Suppressor macrophage treated with lipopolysaccharide for 4 hours (primary cell): Measurements from ENCODE around the gene MEST.
"Not testable (repeated sequence)": the region's sequence is repeated elsewhere in the genome, so short reads cannot be mapped to it uniquely, and the experiment has no call there.

Source experiments
- DNase-seq: peaks from one replicate; pipeline ENCODE4 v3.0.0-alpha.2; 2020

MEST gene

GRCh38 chr7:130527752-130528355, 36.0 kb downstream of the MEST start:
- DNase-seq: not testable (repeated sequence)

GRCh38 chr7:130529417-130529816, 37.5 kb downstream of the MEST start:
- DNase-seq: no peak

- not testable (repeated sequence) for DNase-seq
Measured at GRCh38 chr7:130537894-130538293, 46.0 kb downstream of the MEST start.

- not testable (repeated sequence) for DNase-seq
Measured at GRCh38 chr7:130541287-130541686, 49.4 kb downstream of the MEST start.

- DNase-seq: not testable (repeated sequence)
Measured at GRCh38 chr7:130542297-130542696, 50.4 kb downstream of the MEST start.

GRCh38 chr7:130543487-130544010, 51.7 kb downstream of the MEST start:
- no peak for DNase-seq

- DNase-seq: no peak
Measured at GRCh38 chr7:130544356-130544755, 52.5 kb downstream of the MEST start.

- no peak for DNase-seq
Measured at GRCh38 chr7:130553398-130554029, 61.6 kb downstream of the MEST start.

GRCh38 chr7:130554481-130554880, 62.6 kb downstream of the MEST start:
- DNase-seq: no peak
